Vagina (tissue), 2 donors: Measurements from ENCODE around the gene BBLN. TPM values are rescaled to one million over a fixed set of nuclear protein-coding genes. Genes with fewer than 3 reads are reported as not detected.

Experiments used
- DNase-seq, 2 donors: peaks; one replicate each; pipeline ENCODE4 v3.0.0-alpha.2; 2017; ENCODE audit errors: extremely low spot score in 2 of 2
- H3K27ac ChIP-seq: fragments of 200-600 bp; sonication (generic); one replicate; pipeline ENCODE4 v1.5.1; 2019
- H3K27me3 ChIP-seq: fragments of 200-600 bp; sonication (generic); one replicate; pipeline ENCODE4 v1.5.1; 2019
- H3K36me3 ChIP-seq, 2 donors: fragments of 200-600 bp; sonication (generic); one replicate each; pipeline ENCODE4 v1.5.1; 2017 to 2019
- H3K4me1 ChIP-seq: fragments of 200-600 bp; sonication (generic); one replicate; pipeline ENCODE4 v1.5.1; 2019
- H3K4me3 ChIP-seq, 2 donors: fragments of 200-600 bp; sonication (generic); 1 replicate in 1 of 2; 2 replicates in 1 of 2; pipeline ENCODE4 v1.5.1; 2016 to 2019
- H3K9me3 ChIP-seq: fragments of 200-600 bp; sonication (generic); one replicate; pipeline ENCODE4 v1.5.1; 2019
- CTCF ChIP-seq, 3 experiments: fragments of 450-650 bp in 2 of 3; fragments of 200-600 bp in 1 of 3; sonication (generic) in 1 of 3; IDR thresholded peaks; one replicate each; pipeline ENCODE4 v1.5.1; 2017 to 2019; ENCODE audit warnings: antibody characterized with exemption in 3 of 3, mild to moderate bottlenecking in 2 of 3, moderate library complexity in 2 of 3
- POLR2A ChIP-seq, 2 donors: fragments of 450-650 bp; IDR thresholded peaks; one replicate each; pipeline ENCODE4 v1.6.1; 2017; ENCODE audit warnings: antibody characterized with exemption in 2 of 2, mild to moderate bottlenecking in 2 of 2, moderate library complexity in 2 of 2
- POLR2AphosphoS5 ChIP-seq, 2 donors: sonication (generic); formaldehyde crosslinking; IDR thresholded peaks; one replicate each; pipeline ENCODE4 v1.9.0; 2017; ENCODE audit warnings: antibody characterized with exemption in 2 of 2, mild to moderate bottlenecking in 2 of 2, low read depth in 1 of 2; ENCODE audit not compliant: insufficient read depth in 1 of 2
- intact Hi-C: fragments of 100-400 bp; cut with DNase I; formaldehyde crosslinking; loops from one replicate; pipeline ENCODE4 v1.15.1; 2023
- total RNA-seq: library from RNA; depleted of rRNA; stranded (reverse); fragments of >200 nt; gene quantifications from one replicate; pipeline ENCODE4 v1.2.3, GENCODE V29; 2016

BBLN gene
- total RNA-seq, 1 donor from 2014 or later = 134 TPM

DNA sequence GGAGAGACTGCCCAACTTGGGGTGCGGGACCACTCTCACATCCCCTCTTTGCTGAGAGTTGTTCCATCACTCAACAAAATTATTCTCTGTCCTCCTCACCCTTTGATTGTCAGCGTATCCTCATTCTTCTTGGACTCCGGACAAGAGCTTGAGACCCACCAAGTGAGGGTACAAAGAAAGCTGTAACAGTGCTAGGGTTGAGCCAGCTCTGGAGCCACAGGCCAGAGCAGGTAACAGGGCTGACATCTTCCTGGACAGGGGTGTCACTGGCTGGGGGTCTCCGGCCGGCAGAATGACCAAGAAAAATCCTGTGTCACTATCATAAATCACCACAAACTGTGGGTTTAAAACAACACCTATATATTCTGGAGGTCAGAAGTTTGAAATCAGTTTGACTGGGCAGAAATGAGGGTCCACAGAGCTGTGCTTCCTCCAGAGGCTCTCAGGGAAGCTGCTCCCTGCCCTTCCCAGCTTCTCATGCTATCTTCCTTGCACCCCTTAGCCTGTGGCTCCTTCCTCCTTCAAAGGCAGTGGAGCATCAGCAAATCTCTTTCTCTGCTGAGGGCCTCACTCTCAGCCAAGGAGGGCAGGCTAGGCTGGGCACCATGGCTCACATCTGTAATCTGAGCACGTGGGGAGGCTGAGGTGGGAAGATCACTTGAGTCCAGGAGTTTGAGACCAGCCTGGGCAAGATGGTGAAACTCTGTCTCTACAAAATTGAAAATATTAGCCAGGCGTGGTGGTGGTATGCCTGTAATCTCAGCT, 4.1 kb upstream of the BBLN start:
- DNase-seq = no peak
- Histone ChIP-seq H3K4me3 (no peak overlapping the region), H3K4me1 (peaks cover 14% of the 10 kb centered on the region), H3K27me3 (no peaks in the 10 kb centered on the region), H3K9me3 (no peaks in the 10 kb centered on the region), H3K36me3 (no peaks in the 10 kb centered on the region), H3K27ac (no peak overlapping the region)
- no peak for TF ChIP-seq POLR2A (IDR thresholded peaks at IDR 0.05)
- no peak for TF ChIP-seq CTCF (IDR thresholded peaks at IDR 0.05)
- no peak for TF ChIP-seq POLR2AphosphoS5 (IDR thresholded peaks at IDR 0.05; ENCODE audit: insufficient read depth in 1 of 2, low read depth in 1 of 2)
- intact Hi-C loops = no loop called here

DNA sequence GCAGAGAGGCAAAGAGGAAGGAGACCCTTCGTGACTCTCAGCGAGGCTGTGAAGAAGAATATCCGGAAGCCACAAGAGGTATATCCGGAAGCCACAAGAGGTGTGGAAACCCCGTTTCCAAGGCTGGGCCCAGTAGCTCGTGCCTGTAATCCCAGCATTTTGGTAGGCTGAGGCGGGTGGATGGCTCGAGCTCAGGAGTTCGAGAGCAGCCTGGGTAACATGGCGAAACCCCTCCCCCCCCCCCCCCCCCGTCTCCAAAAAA, 612 bp upstream of the BBLN start:
- intact Hi-C loops = no loop called here
- TF ChIP-seq POLR2AphosphoS5 (IDR thresholded peaks at IDR 0.05; ENCODE audit: insufficient read depth in 1 of 2, low read depth in 1 of 2) (no peak), CTCF (IDR thresholded peaks at IDR 0.05) (no peak), POLR2A (IDR thresholded peaks at IDR 0.05) (no peak)
- no peaks in the 10 kb centered on the region for H3K27me3 ChIP-seq
- DNase-seq = no peak
- peaks cover 0 to 19% of the 10 kb centered on the region in 2 donors for H3K36me3 ChIP-seq
- peak overlapping the region; percentile 68 for H3K27ac ChIP-seq
- H3K4me3 ChIP-seq = peak overlapping the region; percentile 59 to 62
- H3K9me3 ChIP-seq = no peaks in the 10 kb centered on the region
- peaks cover 27% of the 10 kb centered on the region for H3K4me1 ChIP-seq

DNA sequence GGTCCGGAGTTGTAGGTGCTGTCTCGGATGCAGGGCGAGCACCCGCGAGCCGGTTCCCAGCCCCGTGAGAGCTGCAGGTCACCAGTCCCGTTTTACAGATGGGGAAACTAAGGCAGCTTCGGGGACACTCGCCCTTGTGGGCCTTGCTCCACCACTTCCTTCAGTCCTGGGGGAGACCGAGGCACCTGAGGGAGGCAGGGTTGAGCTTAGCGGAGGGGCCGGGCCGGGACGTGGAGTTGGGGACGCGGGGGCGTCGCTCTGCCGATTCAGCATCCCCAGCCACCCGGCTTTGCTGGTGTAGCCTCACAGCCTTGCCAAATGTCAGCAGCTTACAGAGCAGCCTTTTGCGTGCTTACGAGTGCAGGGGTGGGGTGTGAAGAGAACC, 530 bp downstream of the BBLN start:
- H3K27me3 ChIP-seq = no peaks in the 10 kb centered on the region
- DNase-seq = no peak
- intact Hi-C loops = no loop called here
- H3K9me3 ChIP-seq = no peaks in the 10 kb centered on the region
- peak overlapping the region; percentile 31 for H3K27ac ChIP-seq
- TF ChIP-seq POLR2A (IDR thresholded peaks at IDR 0.05) (no peak), POLR2AphosphoS5 (IDR thresholded peaks at IDR 0.05; ENCODE audit: insufficient read depth in 1 of 2, low read depth in 1 of 2) (no peak), CTCF (IDR thresholded peaks at IDR 0.05) (no peak)
- peaks cover 27% of the 10 kb centered on the region for H3K4me1 ChIP-seq
- peaks cover 0 to 31% of the 10 kb centered on the region in 2 donors for H3K36me3 ChIP-seq
- H3K4me3 ChIP-seq = peak overlapping the region; percentile 59 to 66

GRCh38 chr9:128161215-128161902, 1.3 kb downstream of the BBLN start:
- H3K4me3 ChIP-seq = peak overlapping the region in 1 of 2 donors; percentile 59
- no peak for DNase-seq
- H3K36me3 ChIP-seq = peaks cover 0 to 38% of the 10 kb centered on the region in 2 donors
- TF ChIP-seq CTCF (IDR thresholded peaks at IDR 0.05) = no peak
- TF ChIP-seq POLR2AphosphoS5 (IDR thresholded peaks at IDR 0.05; ENCODE audit: insufficient read depth in 1 of 2, low read depth in 1 of 2) = no peak
- no peak for TF ChIP-seq POLR2A (IDR thresholded peaks at IDR 0.05)
- peaks cover 27% of the 10 kb centered on the region for H3K4me1 ChIP-seq
- H3K27me3 ChIP-seq = no peaks in the 10 kb centered on the region
- no peak overlapping the region for H3K27ac ChIP-seq
- H3K9me3 ChIP-seq = no peaks in the 10 kb centered on the region
- intact Hi-C loops = no loop called here
